HT1080 (cell line): ENCODE measurements around the gene TBX15. TPM values are rescaled to one million over a fixed set of nuclear protein-coding genes. Genes with fewer than 3 reads are reported as not detected.

ENCODE experiments used
- DNase-seq: peaks from one replicate; pipeline ENCODE4 v3.0.0-alpha.2; 2015; ENCODE audit warnings: low read depth
- total RNA-seq: library from RNA; depleted of rRNA; stranded (reverse); fragments of >200 nt; shearing (Covaris generic); gene quantifications from 2 replicates; pipeline ENCODE4 v1.2.3, GENCODE V29; 2014

Gene TBX15
- total RNA-seq, 1 experiment from 2014 or later: 0.03 TPM

DNA sequence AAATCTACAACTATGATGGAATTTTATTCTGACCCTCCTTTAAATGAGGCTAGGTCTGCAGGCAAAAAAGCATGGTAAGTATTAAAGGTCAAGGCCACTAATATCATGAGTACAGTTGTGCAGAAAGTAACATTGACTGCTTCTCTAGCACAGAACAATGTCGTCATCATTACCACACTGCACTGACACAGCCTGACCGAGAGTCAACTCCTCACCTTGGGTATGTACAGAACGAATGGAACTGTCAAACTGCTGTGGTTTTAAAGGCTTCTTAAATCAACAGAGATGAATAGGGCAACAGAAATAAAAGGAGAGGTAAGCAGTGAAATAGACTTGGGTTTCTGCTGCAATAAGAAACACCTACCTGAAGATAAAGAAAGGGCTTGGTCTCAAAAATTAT, 88.8 kb downstream of the TBX15 start:
- DNase-seq: no peak

DNA sequence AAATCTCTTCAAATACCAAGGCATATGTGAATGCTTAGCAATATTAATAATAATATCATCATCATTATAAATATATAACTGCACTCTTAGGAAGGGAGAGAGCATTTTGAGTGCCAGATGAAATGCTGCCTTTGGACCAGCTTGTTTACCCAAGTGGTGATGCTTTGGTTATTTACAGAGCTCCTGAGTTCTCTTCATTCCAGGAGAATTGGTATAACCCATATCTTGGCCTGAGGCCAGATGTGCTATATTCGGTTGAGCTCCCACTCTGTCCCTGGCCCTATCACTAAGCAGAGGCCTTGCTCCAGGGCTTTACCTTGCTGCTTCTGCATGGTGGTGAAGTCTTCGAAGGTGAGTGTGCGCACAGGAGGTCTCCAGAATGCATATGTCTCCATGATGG, 89.4 kb downstream of the TBX15 start:
- DNase-seq: no peak

GRCh38 chr1:118896416-118896815, 91.7 kb downstream of the TBX15 start:
- no peak for DNase-seq

GRCh38 chr1:118894836-118895235, 93.3 kb downstream of the TBX15 start:
- no peak for DNase-seq

- DNase-seq: no peak
Observed at GRCh38 chr1:118890851-118891384, 97.2 kb downstream of the TBX15 start.

- DNase-seq: peak; percentile 5
Observed at GRCh38 chr1:118884946-118885345, 103.2 kb downstream of the TBX15 start.

DNA sequence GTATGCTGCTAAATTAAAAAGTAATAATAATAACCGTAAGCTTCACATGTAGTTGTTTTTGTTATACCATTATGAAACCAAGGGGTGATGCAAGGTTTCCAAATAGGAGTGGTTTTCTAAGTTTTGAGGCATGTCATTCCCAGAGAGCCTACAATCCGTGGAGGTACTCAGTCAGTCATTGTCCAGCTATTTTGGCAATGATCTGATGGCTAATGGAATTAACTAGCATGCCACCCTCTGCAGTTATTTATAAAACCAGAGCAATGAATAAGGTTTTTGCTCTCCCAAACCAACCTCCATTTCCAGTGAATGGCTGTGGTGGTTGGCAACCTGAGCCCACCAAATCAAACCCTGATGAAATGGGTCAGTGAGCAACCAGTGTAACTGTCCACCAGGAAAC, 106.4 kb downstream of the TBX15 start:
- DNase-seq: no peak

DNA sequence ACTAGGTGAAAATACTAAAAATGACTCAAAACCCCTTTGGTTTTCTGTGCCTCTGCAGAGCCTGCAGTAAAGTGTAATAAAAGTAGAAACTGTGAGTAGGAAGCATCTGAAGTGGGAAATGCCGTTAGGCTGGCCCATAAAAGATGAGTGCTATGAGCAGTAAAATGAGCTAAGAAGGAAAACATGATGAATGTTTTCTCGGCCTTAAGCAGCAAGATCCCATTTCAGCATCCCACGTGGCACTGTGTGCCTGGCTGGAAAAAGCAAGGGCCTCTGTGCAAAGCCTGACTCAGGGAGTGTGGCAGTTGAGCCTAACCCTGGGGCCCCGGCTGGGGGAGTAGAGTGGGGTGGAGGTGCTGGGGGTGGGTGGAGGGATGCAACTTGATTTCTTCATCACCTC, 109.5 kb downstream of the TBX15 start:
- no peak for DNase-seq

GRCh38 chr1:118877668-118878396, 110.3 kb downstream of the TBX15 start:
- DNase-seq: no peak

- DNase-seq: no peak
Observed at GRCh38 chr1:118871582-118872171, 116.5 kb downstream of the TBX15 start.

DNA sequence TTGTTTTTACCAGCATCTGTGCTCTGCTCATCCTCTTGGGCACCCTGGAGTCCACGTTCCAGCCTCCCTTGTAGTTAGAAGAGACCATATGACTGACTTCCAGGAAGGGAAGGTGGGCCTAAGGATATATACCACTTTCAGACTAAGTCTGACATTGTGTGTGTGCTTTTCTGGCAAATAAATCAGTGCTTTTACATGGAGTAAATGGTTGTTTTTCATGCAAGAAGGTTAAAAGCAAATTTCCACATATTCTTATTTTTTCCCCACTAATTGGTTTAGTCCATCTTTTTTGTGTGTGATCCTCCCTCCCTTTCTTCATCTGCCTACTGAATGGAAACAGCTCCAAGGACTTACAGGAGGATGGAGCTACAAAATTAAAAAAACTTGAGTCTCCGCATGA, 119.8 kb downstream of the TBX15 start:
- DNase-seq: no peak

DNA sequence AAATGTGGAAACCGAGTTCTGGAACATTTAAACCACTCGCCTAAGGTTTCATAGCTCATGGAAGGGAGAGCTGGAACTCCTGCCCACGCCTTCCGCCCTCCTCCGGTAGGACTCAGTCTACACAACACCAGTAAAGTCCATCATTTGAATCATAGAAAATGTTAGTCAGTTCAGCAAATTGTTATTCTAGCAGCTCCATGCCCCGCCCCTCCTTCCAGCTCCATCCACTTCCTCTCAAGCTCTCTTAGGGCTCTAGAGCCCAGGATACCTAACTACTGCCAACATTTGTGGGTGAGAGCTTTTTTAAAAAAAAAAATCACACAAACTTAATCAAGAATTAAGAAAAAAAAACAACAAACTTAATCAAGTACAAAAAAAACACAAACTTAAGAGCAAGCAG, 121.8 kb downstream of the TBX15 start:
- DNase-seq: no peak

- DNase-seq: no peak
Observed at GRCh38 chr1:118863688-118864087, 124.5 kb downstream of the TBX15 start.

DNA sequence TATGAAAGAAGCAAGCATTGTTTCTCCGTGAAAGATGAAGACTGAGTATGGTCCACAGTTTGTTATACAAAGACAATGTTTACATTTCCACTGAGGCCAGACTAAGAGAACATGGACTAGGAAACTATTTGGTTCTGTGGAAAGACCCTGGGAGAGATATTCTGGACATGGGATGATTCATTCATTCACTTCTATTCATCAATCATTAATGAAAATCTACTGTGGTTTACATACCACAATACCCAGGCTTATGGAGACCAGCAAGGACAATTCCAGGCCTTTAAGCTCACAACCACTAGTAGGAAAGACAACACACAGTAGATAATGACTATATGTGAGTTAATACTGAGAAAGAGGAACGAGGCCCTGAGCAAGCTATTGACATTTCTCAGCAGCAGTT, 125.4 kb downstream of the TBX15 start:
- no peak for DNase-seq

GRCh38 chr1:118861216-118861615, 126.9 kb downstream of the TBX15 start:
- no peak for DNase-seq

DNA sequence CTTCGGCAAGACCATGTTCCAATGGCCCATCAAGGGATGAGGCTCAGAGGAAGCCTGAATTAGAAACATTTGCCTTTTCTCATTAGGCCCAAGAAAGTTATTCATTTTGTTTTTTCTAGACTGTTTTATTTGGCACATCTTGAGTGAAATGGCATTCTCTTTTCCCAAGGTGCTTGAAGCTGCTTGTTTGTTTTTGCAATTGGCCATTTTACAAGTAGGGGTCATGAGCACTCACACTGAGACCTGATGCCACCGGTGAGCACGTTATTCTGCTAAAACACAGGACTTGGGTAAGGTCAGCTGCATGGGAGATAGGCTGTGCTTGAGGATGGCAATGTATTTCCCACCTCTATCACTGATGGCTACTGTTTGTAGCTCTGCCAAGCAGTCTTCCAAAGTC, 128.1 kb downstream of the TBX15 start:
- DNase-seq: no peak

DNA sequence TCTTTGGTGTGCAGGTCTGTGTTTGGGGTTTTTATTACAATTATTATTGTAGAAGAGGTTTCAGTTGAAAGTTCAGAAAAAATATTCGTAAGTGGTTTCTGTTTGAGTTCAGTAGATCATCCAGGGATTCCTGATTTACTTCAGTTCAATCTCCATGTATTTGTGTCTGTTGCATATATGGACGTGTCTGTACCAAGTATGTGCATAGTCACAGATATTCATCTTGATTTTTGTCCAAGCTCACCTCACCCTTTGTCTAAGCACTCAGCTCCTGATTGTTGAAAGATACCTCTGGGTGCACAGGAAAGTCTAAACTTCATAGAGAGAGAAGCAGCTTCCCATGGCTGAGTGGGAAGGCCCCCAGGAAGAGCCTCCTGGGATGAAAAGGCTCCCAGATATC, 141.7 kb downstream of the TBX15 start:
- no peak for DNase-seq

DNA sequence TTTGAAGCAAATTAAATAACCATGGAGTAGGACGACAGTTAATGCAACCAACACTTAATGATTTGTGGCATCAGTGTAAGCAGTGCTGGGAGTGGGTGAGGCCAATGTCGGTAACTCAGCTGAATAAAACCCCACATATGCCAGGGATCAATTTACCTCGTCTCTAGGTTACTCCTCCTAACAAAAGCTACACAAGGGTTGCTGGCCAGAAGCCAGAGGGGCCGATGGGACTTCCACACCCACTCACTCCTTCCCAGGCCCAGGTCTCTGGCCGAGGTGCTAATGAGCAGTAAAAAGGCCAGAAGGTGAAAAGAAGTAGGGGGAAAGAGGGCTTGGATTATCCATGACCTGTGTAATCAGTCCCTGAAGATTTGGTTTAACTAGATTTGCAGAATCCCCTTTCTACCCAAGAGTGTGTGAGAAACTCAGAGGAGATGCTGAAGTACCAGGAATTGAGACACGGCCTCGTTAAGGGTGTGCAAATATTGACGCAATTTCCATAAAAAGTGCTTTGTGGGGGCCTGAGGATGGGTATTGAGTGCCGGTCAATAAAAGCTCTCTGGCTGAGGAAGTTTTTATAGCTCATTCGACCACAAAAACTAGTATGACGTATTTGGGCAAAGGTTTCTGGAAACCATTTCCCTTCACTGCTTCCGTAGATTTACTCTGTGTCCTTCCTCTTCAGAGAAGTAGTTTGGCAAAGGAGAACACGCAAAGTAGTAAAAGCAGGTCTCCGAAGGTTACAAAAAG, 145.5 kb downstream of the TBX15 start:
- DNase-seq: peak; percentile 8

DNA sequence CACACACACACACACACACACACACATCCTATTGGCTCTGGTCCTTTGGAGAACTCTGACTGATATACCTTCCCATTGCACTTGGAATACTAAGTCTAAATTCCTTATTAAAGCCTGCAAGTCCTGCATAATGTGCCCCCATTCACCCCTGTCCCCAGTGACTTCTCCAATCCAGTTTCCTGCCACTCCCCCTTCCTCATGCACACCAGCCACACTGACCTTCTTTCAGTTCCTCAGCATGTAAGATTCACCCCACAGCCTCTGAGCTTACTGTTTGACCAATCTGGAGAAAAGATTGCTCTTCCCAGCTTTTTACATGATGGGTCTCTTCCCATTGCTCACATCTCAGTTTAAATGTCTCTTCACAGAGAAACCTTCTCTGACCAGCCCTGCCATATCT, 146.6 kb downstream of the TBX15 start:
- no peak for DNase-seq
